SK-N-MC (cell line): ENCODE results near the gene ROBO2.

Source experiments
- EZH2 ChIP-seq: fragments of 200-600 bp; sonication (generic); IDR thresholded peaks from one replicate; pipeline ENCODE4 v1.6.1; 2017; ENCODE audit warnings: antibody characterized with exemption
- FOXP2 ChIP-seq: optimal IDR thresholded peaks from 2 replicates; pipeline ENCODE3; 2011; ENCODE audit warnings: mild to moderate bottlenecking, moderate library complexity; ENCODE audit not compliant: insufficient read depth; ENCODE audit errors: extremely low read length, control extremely low read depth
- POLR2AphosphoS5 ChIP-seq: IDR thresholded peaks from 2 replicates; pipeline ENCODE4 v1.6.1; 2012; ENCODE audit warnings: mild to moderate bottlenecking, low read depth, low read length, borderline replicate concordance

GRCh38 chr3:77362936-77363335 lies 323.0 kb downstream of the ROBO2 start:
- TF ChIP-seq EZH2 (no peak), POLR2AphosphoS5 (no peak), FOXP2 (no peak)
